Neural progenitor cell (in vitro differentiated cells): ENCODE data around the gene IL1R2. TPM values are rescaled to one million over a fixed set of nuclear protein-coding genes. Genes with fewer than 3 reads are reported as not detected.

ENCODE experiments used
- DNase-seq: peaks from one replicate; pipeline ENCODE4 v3.0.0-alpha.2; 2016; ENCODE audit warnings: low spot score
- H2AFZ ChIP-seq: fragments of 200-600 bp; sonication (generic); replicated peaks from 2 replicates; pipeline ENCODE4 v1.6.1; 2016; ENCODE audit warnings: antibody characterized with exemption
- H3F3A ChIP-seq: fragments of 200-600 bp; sonication (generic); 2 replicates; pipeline ENCODE4 v1.6.1; 2016; ENCODE audit warnings: antibody characterized with exemption, low read depth
- H3K27ac ChIP-seq: fragments of 200-600 bp; sonication (generic); 2 replicates; pipeline ENCODE4 v1.5.1; 2016; ENCODE audit warnings: mild to moderate bottlenecking
- H3K27me3 ChIP-seq: fragments of 200-600 bp; sonication (generic); 2 replicates; pipeline ENCODE4 v1.6.1; 2016; ENCODE audit warnings: mild to moderate bottlenecking, moderate library complexity
- H3K36me3 ChIP-seq: fragments of 200-600 bp; sonication (generic); 2 replicates; pipeline ENCODE4 v1.5.1; 2016
- H3K4me1 ChIP-seq: fragments of 200-600 bp; sonication (generic); 2 replicates; pipeline ENCODE4 v1.6.1; 2016; ENCODE audit warnings: mixed run types
- H3K4me2 ChIP-seq: fragments of 200-600 bp; sonication (generic); 2 replicates; pipeline ENCODE4 v1.6.1; 2016
- H3K4me3 ChIP-seq: fragments of 200-600 bp; sonication (generic); 2 replicates; pipeline ENCODE4 v1.5.1; 2016
- H3K79me2 ChIP-seq: fragments of 200-600 bp; sonication (generic); 2 replicates; pipeline ENCODE4 v1.6.1; 2016; ENCODE audit warnings: low read depth
- H3K9ac ChIP-seq: fragments of 200-600 bp; sonication (generic); 2 replicates; pipeline ENCODE4 v1.6.1; 2016
- H3K9me3 ChIP-seq: fragments of 200-600 bp; sonication (generic); 2 replicates; pipeline ENCODE4 v1.5.1; 2016; ENCODE audit warnings: low read depth
- H4K20me1 ChIP-seq: fragments of 200-600 bp; sonication (generic); 2 replicates; pipeline ENCODE4 v1.6.1; 2016; ENCODE audit warnings: low read depth
- H3K27ac Mint-ChIP-seq: 3 replicates; pipeline ENCODE4 v1.8.0; 2021; ENCODE audit warnings: mixed read lengths
- H3K27me3 Mint-ChIP-seq: 2 replicates; pipeline ENCODE4 v1.8.0; 2022; ENCODE audit warnings: low read depth, mild to moderate bottlenecking, inconsistent platforms, moderate library complexity, mixed read lengths; ENCODE audit not compliant: insufficient read depth
- H3K36me3 Mint-ChIP-seq: 3 replicates; pipeline ENCODE4 v1.8.0; 2021; ENCODE audit warnings: mixed read lengths
- H3K4me1 Mint-ChIP-seq: 3 replicates; pipeline ENCODE4 v1.8.0; 2021; ENCODE audit warnings: mixed read lengths
- H3K4me3 Mint-ChIP-seq: 3 replicates; pipeline ENCODE4 v1.8.0; 2021; ENCODE audit warnings: mild to moderate bottlenecking, moderate library complexity, mixed read lengths
- H3K9me3 Mint-ChIP-seq: 3 replicates; pipeline ENCODE4 v1.8.0; 2020; ENCODE audit warnings: mixed read lengths
- EZH2 ChIP-seq: fragments of 200-600 bp; sonication (generic); IDR thresholded peaks from 2 replicates; pipeline ENCODE4 v1.6.1; 2017; ENCODE audit warnings: antibody characterized with exemption, mild to moderate bottlenecking, moderate library complexity
- EZH2phosphoT487 ChIP-seq: fragments of 200-600 bp; sonication (generic); IDR thresholded peaks from 2 replicates; pipeline ENCODE4 v1.6.1; 2017; ENCODE audit warnings: antibody characterized with exemption
- total RNA-seq: library from RNA; depleted of rRNA; stranded (reverse); fragments of >200 nt; gene quantifications from 2 replicates; pipeline ENCODE4 v1.2.3, GENCODE V29; 2015; ENCODE audit warnings: low replicate concordance
- TF ChIP-seq, protein P1 (sequence below): fragments of 200-600 bp; sonication (generic); IDR thresholded peaks from 2 replicates; pipeline ENCODE4 v1.5.1; 2017; ENCODE audit warnings: antibody characterized with exemption, mild to moderate bottlenecking

The IL1R2 gene
- total RNA-seq, 1 donor from 2014 or later, result not detected

DNA sequence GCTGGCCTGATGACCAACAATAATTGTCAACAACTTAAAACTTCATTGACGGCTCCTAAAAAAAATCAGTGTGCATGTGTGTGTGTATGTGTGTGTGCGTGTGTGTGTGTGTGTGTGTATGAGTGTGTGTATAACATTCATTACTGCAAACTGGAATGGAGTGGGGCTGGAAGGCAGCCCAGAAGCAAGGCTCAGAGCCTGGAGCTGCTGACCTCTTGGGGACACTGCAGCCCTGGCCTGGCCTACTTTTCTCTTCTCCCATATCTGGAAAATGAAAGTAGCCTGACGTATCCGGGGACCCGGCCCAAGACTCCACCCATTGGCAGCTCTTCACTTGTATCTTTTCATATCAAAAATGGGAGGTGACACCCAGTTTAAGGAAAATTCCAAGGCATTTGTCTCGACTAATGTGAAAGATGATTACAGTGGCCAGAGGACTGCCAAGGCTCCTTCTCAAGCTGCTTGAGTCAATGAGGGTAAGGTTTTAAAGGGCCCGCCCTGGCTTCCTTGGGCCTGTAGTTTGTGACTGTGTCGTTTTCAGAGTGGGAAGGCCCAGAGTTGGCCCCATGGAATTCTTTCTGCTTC, 78.4 kb downstream of the IL1R2 start:
- H3K4me1 Mint-ChIP-seq, result peaks cover 8% of the 10 kb centered on the region
- H3K9ac ChIP-seq, result no peak overlapping the region
- H3K36me3 ChIP-seq, result no peaks in the 10 kb centered on the region
- peaks cover 2% of the 10 kb centered on the region for H3K36me3 Mint-ChIP-seq
- H3K27me3 Mint-ChIP-seq, result peaks cover 9% of the 10 kb centered on the region
- no peak overlapping the region for H3K4me3 Mint-ChIP-seq
- no peaks in the 10 kb centered on the region for H3K9me3 ChIP-seq
- no peak overlapping the region for H2AFZ ChIP-seq
- H3K4me2 ChIP-seq, result no peak overlapping the region
- H3K27me3 ChIP-seq, result no peaks in the 10 kb centered on the region
- H3F3A ChIP-seq, result no peaks in the 10 kb centered on the region
- no peaks in the 10 kb centered on the region for H4K20me1 ChIP-seq
- no peaks in the 10 kb centered on the region for H3K9me3 Mint-ChIP-seq
- H3K79me2 ChIP-seq, result no peaks in the 10 kb centered on the region
- no peaks in the 10 kb centered on the region for H3K4me1 ChIP-seq
- H3K27ac Mint-ChIP-seq, result no peak overlapping the region
- no peak for DNase-seq
- H3K4me3 ChIP-seq, result no peak overlapping the region
- TF ChIP-seq EZH2phosphoT487 (no peak), EZH2 (no peak)
- TF ChIP-seq, protein P1, sequence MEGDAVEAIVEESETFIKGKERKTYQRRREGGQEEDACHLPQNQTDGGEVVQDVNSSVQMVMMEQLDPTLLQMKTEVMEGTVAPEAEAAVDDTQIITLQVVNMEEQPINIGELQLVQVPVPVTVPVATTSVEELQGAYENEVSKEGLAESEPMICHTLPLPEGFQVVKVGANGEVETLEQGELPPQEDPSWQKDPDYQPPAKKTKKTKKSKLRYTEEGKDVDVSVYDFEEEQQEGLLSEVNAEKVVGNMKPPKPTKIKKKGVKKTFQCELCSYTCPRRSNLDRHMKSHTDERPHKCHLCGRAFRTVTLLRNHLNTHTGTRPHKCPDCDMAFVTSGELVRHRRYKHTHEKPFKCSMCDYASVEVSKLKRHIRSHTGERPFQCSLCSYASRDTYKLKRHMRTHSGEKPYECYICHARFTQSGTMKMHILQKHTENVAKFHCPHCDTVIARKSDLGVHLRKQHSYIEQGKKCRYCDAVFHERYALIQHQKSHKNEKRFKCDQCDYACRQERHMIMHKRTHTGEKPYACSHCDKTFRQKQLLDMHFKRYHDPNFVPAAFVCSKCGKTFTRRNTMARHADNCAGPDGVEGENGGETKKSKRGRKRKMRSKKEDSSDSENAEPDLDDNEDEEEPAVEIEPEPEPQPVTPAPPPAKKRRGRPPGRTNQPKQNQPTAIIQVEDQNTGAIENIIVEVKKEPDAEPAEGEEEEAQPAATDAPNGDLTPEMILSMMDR, result no peak
- H3K27ac ChIP-seq, result no peak overlapping the region

DNA sequence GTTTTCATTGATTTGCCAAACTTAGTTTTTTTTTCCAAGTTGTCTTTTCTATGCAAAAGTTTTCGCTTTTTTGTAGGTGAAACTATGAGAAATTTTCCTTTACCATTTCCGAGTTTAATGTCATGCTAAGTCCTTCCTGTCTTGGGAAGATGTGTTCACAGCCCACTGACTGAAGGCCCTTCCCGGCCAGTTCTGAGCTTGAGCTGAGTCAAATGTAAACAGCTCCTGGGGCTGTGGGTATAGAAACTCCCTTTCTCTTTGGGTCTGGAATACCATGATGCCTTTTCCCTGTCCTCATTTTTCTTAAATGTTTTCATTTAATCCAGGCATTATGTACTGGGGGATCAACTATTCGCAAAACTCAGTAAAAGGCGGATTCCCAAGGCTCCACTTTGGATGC, 81.0 kb downstream of the IL1R2 start:
- H3K4me1 Mint-ChIP-seq, result no peaks in the 10 kb centered on the region
- H2AFZ ChIP-seq, result no peak overlapping the region
- H4K20me1 ChIP-seq, result no peaks in the 10 kb centered on the region

DNA sequence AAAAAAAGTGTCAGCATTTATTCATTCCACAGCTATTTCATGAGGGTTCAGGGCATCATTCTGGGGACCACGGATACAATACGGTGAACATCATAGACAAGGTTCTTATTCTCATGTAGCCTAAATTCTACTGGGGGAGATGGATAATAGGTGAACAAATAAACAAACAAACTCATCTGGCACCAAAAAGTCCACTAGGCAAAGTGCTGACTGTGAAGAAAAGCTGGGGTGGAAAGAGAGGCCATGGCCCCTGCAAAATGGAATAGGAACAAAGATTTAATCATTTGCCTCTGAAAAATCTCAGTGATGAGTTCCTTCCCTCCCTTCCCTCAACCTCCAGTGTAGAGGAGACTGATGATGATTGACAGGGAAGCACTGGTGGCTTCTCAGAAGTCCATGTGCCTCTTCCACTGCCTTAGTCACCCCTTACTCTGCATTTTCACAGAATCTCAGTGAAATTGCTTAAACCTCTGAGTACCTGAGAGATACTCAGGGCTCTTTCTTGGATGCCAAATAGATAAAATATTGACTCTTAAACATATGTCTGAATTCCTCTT, 81.5 kb downstream of the IL1R2 start:
- no peak overlapping the region for H2AFZ ChIP-seq
- H3K4me2 ChIP-seq, result no peak overlapping the region
- no peak for DNase-seq
- H3K9me3 ChIP-seq, result no peaks in the 10 kb centered on the region
- H3K79me2 ChIP-seq, result no peaks in the 10 kb centered on the region
- H3K4me3 Mint-ChIP-seq, result no peak overlapping the region
- H3K9me3 Mint-ChIP-seq, result peaks cover 4% of the 10 kb centered on the region
- no peaks in the 10 kb centered on the region for H3F3A ChIP-seq
- H3K36me3 ChIP-seq, result no peaks in the 10 kb centered on the region
- H3K27me3 ChIP-seq, result no peaks in the 10 kb centered on the region
- H3K27me3 Mint-ChIP-seq, result peaks cover 8% of the 10 kb centered on the region
- no peak overlapping the region for H3K9ac ChIP-seq
- H3K36me3 Mint-ChIP-seq, result peaks cover under 1% of the 10 kb centered on the region
- TF ChIP-seq, protein P1, result no peak
- TF ChIP-seq EZH2phosphoT487 (no peak), EZH2 (no peak)
- no peaks in the 10 kb centered on the region for H3K4me1 ChIP-seq
- no peaks in the 10 kb centered on the region for H4K20me1 ChIP-seq
- no peak overlapping the region for H3K27ac Mint-ChIP-seq
- H3K4me3 ChIP-seq, result no peak overlapping the region
- H3K4me1 Mint-ChIP-seq, result no peaks in the 10 kb centered on the region
- no peak overlapping the region for H3K27ac ChIP-seq

More for the DNA sequence above, 81.0 kb downstream of the IL1R2 start:
- H3K79me2 ChIP-seq, result no peaks in the 10 kb centered on the region
- no peak overlapping the region for H3K4me2 ChIP-seq
- no peaks in the 10 kb centered on the region for H3K4me1 ChIP-seq
- no peaks in the 10 kb centered on the region for H3K27me3 ChIP-seq
- H3K36me3 ChIP-seq, result no peaks in the 10 kb centered on the region
- no peak overlapping the region for H3K27ac ChIP-seq
- H3K9me3 ChIP-seq, result no peaks in the 10 kb centered on the region
- H3K27me3 Mint-ChIP-seq, result peaks cover 8% of the 10 kb centered on the region
- no peak overlapping the region for H3K27ac Mint-ChIP-seq
- peaks cover 2% of the 10 kb centered on the region for H3K36me3 Mint-ChIP-seq
- no peak for DNase-seq
- H3F3A ChIP-seq, result no peaks in the 10 kb centered on the region
- H3K4me3 ChIP-seq, result no peak overlapping the region
- TF ChIP-seq, protein P1, result no peak
- no peak for TF ChIP-seq EZH2phosphoT487
- TF ChIP-seq EZH2, result no peak
- no peak overlapping the region for H3K9ac ChIP-seq
- peaks cover 4% of the 10 kb centered on the region for H3K9me3 Mint-ChIP-seq
- H3K4me3 Mint-ChIP-seq, result no peak overlapping the region
